HEK293 (cell line): ENCODE results near the gene TMEM185A.

Experiments used
- CTCF ChIA-PET: fragments of 350-600 bp; formaldehyde crosslinking; extraction: SDS; loops from one replicate; lab custom pipeline; 2021; ENCODE audit warnings: antibody characterized with exemption; lab: Yijun Ruan, JAX
- POLR2A ChIA-PET: fragments of 300-600 bp; formaldehyde crosslinking; extraction: SDS; loops from one replicate; lab custom pipeline; 2020; ENCODE audit warnings: antibody characterized with exemption, inconsistent platforms; lab: Yijun Ruan, JAX
- H3K27ac ChIP-seq: fragments of 200-500 bp; sonication (Bioruptor generic); 2 replicates; pipeline ENCODE4 v1.5.1; 2014; ENCODE audit warnings: low read depth, low read length, control low read depth, inconsistent platforms; ENCODE audit errors: extremely low read depth
- H3K36me3 ChIP-seq, 2 experiments: fragments of 200-500 bp in 1 of 2; sonication (Bioruptor generic) in 1 of 2; 1 replicate in 1 of 2; 2 replicates in 1 of 2; pipeline ENCODE4 v1.5.1; 2014 to 2017; ENCODE audit warnings: inconsistent platforms in 2 of 2, low read length in 2 of 2; ENCODE audit not compliant: control insufficient read depth in 2 of 2, insufficient read depth in 1 of 2
- H3K4me1 ChIP-seq: fragments of 200-500 bp; sonication (Bioruptor generic); 2 replicates; pipeline ENCODE4 v1.5.1; 2014; ENCODE audit warnings: mild to moderate bottlenecking, low read length, inconsistent platforms; ENCODE audit not compliant: control insufficient read depth, insufficient read depth
- H3K4me3 ChIP-seq: 2 replicates; pipeline ENCODE4 v1.5.1; 2011; ENCODE audit warnings: low read depth, mild to moderate bottlenecking, control low read depth, low read length, moderate library complexity
- H3K9me3 ChIP-seq: fragments of 200-500 bp; sonication (Bioruptor generic); 2 replicates; pipeline ENCODE4 v1.5.1; 2014; ENCODE audit warnings: low read depth, low read length, inconsistent platforms; ENCODE audit not compliant: control insufficient read depth, insufficient read depth
- ATF2 ChIP-seq: fragments of 450-650 bp; formaldehyde crosslinking; IDR thresholded peaks from 2 replicates; pipeline ENCODE4 v1.5.1; 2016; ENCODE audit warnings: missing biosample characterization, missing genetic modification characterization, low read depth
- BCL6B ChIP-seq: fragments of 450-650 bp; formaldehyde crosslinking; IDR thresholded peaks from 2 replicates; pipeline ENCODE4 v1.5.1; 2017; ENCODE audit warnings: missing biosample characterization, missing genetic modification characterization
- KLF16 ChIP-seq: fragments of 450-650 bp; formaldehyde crosslinking; IDR thresholded peaks from 2 replicates; pipeline ENCODE4 v1.5.1; 2017; ENCODE audit warnings: missing biosample characterization, missing genetic modification characterization
- PRDM4 ChIP-seq: fragments of 450-650 bp; formaldehyde crosslinking; IDR thresholded peaks from 2 replicates; pipeline ENCODE4 v1.5.1; 2017; ENCODE audit warnings: missing biosample characterization, missing genetic modification characterization
- REPIN1 ChIP-seq: fragments of 450-650 bp; formaldehyde crosslinking; IDR thresholded peaks from 2 replicates; pipeline ENCODE4 v1.5.1; 2017; ENCODE audit warnings: missing biosample characterization, missing genetic modification characterization, low read depth
- ZBTB17 ChIP-seq: fragments of 450-650 bp; formaldehyde crosslinking; IDR thresholded peaks from 2 replicates; pipeline ENCODE4 v1.5.1; 2016; ENCODE audit warnings: missing biosample characterization, missing genetic modification characterization
- ZEB2 ChIP-seq: fragments of 450-650 bp; formaldehyde crosslinking; IDR thresholded peaks from 2 replicates; pipeline ENCODE4 v1.5.1; 2016; ENCODE audit warnings: missing biosample characterization, missing genetic modification characterization
- ZFP37 ChIP-seq: fragments of 450-650 bp; formaldehyde crosslinking; IDR thresholded peaks from 2 replicates; pipeline ENCODE4 v1.5.1; 2016; ENCODE audit warnings: missing biosample characterization, missing genetic modification characterization
- ZFP41 ChIP-seq: fragments of 450-650 bp; formaldehyde crosslinking; IDR thresholded peaks from 2 replicates; pipeline ENCODE4 v1.5.1; 2016; ENCODE audit warnings: missing biosample characterization, missing genetic modification characterization, borderline replicate concordance
- ZNF112 ChIP-seq: fragments of 450-650 bp; formaldehyde crosslinking; IDR thresholded peaks from 2 replicates; pipeline ENCODE4 v1.5.0; 2017; ENCODE audit warnings: missing biosample characterization, missing genetic modification characterization
- ZNF121 ChIP-seq: fragments of 450-650 bp; formaldehyde crosslinking; IDR thresholded peaks from 2 replicates; pipeline ENCODE4 v1.5.1; 2016; ENCODE audit warnings: missing biosample characterization, missing genetic modification characterization
- ZNF148 ChIP-seq: fragments of 450-650 bp; formaldehyde crosslinking; IDR thresholded peaks from 2 replicates; pipeline ENCODE4 v1.5.0; 2017; ENCODE audit warnings: missing biosample characterization, missing genetic modification characterization, borderline replicate concordance
- ZNF169 ChIP-seq: fragments of 450-650 bp; formaldehyde crosslinking; IDR thresholded peaks from 2 replicates; pipeline ENCODE4 v1.5.1; 2016; ENCODE audit warnings: missing biosample characterization, missing genetic modification characterization
- ZNF18 ChIP-seq: fragments of 450-650 bp; formaldehyde crosslinking; IDR thresholded peaks from 2 replicates; pipeline ENCODE4 v1.5.1; 2016; ENCODE audit warnings: missing biosample characterization, missing genetic modification characterization
- ZNF24 ChIP-seq: fragments of 450-650 bp; formaldehyde crosslinking; IDR thresholded peaks from 2 replicates; pipeline ENCODE4 v1.5.1; 2016; ENCODE audit warnings: missing biosample characterization, missing genetic modification characterization
- ZNF335 ChIP-seq: fragments of 450-650 bp; formaldehyde crosslinking; conservative IDR thresholded peaks from 2 replicates; pipeline ENCODE4 v1.5.1; 2016; ENCODE audit warnings: missing biosample characterization, missing genetic modification characterization
- ZNF362 ChIP-seq: fragments of 450-650 bp; formaldehyde crosslinking; IDR thresholded peaks from 2 replicates; pipeline ENCODE4 v1.5.1; 2016; ENCODE audit warnings: missing biosample characterization, missing genetic modification characterization
- ZNF404 ChIP-seq: fragments of 450-650 bp; formaldehyde crosslinking; IDR thresholded peaks from 2 replicates; pipeline ENCODE4 v1.5.1; 2017; ENCODE audit warnings: missing biosample characterization, missing genetic modification characterization
- ZNF513 ChIP-seq: fragments of 450-650 bp; IDR thresholded peaks from 2 replicates; pipeline ENCODE4 v1.5.1; 2018; ENCODE audit warnings: missing biosample characterization, missing genetic modification characterization
- ZNF560 ChIP-seq: fragments of 450-650 bp; formaldehyde crosslinking; IDR thresholded peaks from 2 replicates; pipeline ENCODE4 v1.5.1; 2017; ENCODE audit warnings: missing biosample characterization, missing genetic modification characterization, borderline replicate concordance
- ZNF621 ChIP-seq: fragments of 450-650 bp; formaldehyde crosslinking; IDR thresholded peaks from 2 replicates; pipeline ENCODE4 v1.5.1; 2017; ENCODE audit warnings: missing biosample characterization, missing genetic modification characterization
- ZNF629 ChIP-seq: fragments of 450-650 bp; formaldehyde crosslinking; IDR thresholded peaks from 2 replicates; pipeline ENCODE4 v1.5.1; 2017; ENCODE audit warnings: missing biosample characterization, missing genetic modification characterization
- ZNF704 ChIP-seq: fragments of 450-650 bp; formaldehyde crosslinking; IDR thresholded peaks from 2 replicates; pipeline ENCODE4 v1.5.1; 2016; ENCODE audit warnings: missing biosample characterization, missing genetic modification characterization
- ZNF768 ChIP-seq: fragments of 450-650 bp; formaldehyde crosslinking; IDR thresholded peaks from 2 replicates; pipeline ENCODE4 v1.5.1; 2018; ENCODE audit warnings: missing biosample characterization, mild to moderate bottlenecking, missing genetic modification characterization
- ZSCAN30 ChIP-seq: fragments of 450-650 bp; IDR thresholded peaks from 2 replicates; pipeline ENCODE4 v1.5.1; 2018; ENCODE audit warnings: missing biosample characterization, mild to moderate bottlenecking, missing genetic modification characterization, moderate library complexity

TMEM185A gene

GRCh38 chrX:149570668-149571067 is 60.9 kb downstream of the TMEM185A start (continued):
- no peak for TF ChIP-seq PRDM4 (tag by site-specific recombination)
- peak; percentile 49; the same call in 1 of the 2 replicates for TF ChIP-seq ZEB2
- no peak for TF ChIP-seq ZNF148 (tag by site-specific recombination)
- TF ChIP-seq ZNF18 (tag by site-specific recombination) = no peak
- TF ChIP-seq ZNF169 (tag by site-specific recombination) = no peak
- TF ChIP-seq ZNF335 = peak; percentile 46; the same call in 1 of the 2 replicates
- no peak for TF ChIP-seq KLF16 (tag by site-specific recombination)
- no peak for TF ChIP-seq REPIN1 (tag by site-specific recombination)
- peak; percentile 88 for TF ChIP-seq ATF2 (tag by site-specific recombination)
- TF ChIP-seq, all 188 proteins: peak for 12

- ChIA-PET CTCF (no interaction called here), POLR2A (no interaction called here)
- Histone ChIP-seq H3K9me3 (no peaks in the 10 kb centered on the region), H3K27ac (no peak overlapping the region), H3K4me3 (no peak overlapping the region), H3K36me3 (no peaks in the 10 kb centered on the region), H3K4me1 (peaks cover 16% of the 10 kb centered on the region)
- TF ChIP-seq ZNF629 (tag by site-specific recombination) (no peak), ZNF768 (tag by site-specific recombination) (no peak), ZNF513 (tag by site-specific recombination) (no peak), ZFP41 (no peak), ZNF704 (tag by site-specific recombination) (no peak), ZNF112 (tag by site-specific recombination) (no peak), BCL6B (tag by site-specific recombination) (no peak), ZSCAN30 (tag by site-specific recombination) (no peak), ZNF560 (tag by site-specific recombination) (no peak), ZNF121 (no peak), ZNF621 (no peak), ZNF404 (tag by site-specific recombination) (no peak), ZNF24 (tag by site-specific recombination) (no peak), ZBTB17 (no peak), ZFP37 (tag by site-specific recombination) (no peak), ZNF362 (no peak)
These were observed 61.8 kb downstream of the TMEM185A start for GRCh38 chrX:149569770-149570169.
